Measurements from ENCODE around the gene EFL1.

The EFL1 gene

GRCh38 chr15:82111918-82112317 lies 150.6 kb downstream of the EFL1 start:
- H3K4me1 ChIP-seq: no peaks in the 10 kb centered on the region
- H3K9me3 ChIP-seq: no peaks in the 10 kb centered on the region
- no peak for DNase-seq
- intact Hi-C loops (cut with DNase I; ENCODE audit: low total_unique reads): no loop called here
- no peak overlapping the region for H3K4me3 ChIP-seq
- H3K27me3 ChIP-seq: no peaks in the 10 kb centered on the region
- no peak overlapping the region for H3K27ac ChIP-seq
- no peaks in the 10 kb centered on the region for H3K36me3 ChIP-seq
- TF ChIP-seq CTCF (IDR thresholded peaks at IDR 0.05): no peak

- no peaks in the 10 kb centered on the region for H3K9me3 ChIP-seq
- H3K27me3 ChIP-seq: no peaks in the 10 kb centered on the region
- H3K4me1 ChIP-seq: no peaks in the 10 kb centered on the region
- H3K36me3 ChIP-seq: no peaks in the 10 kb centered on the region
- DNase-seq: peak in 1 of 2 donors; percentile 6
- no peak overlapping the region for H3K27ac ChIP-seq
- no peak overlapping the region for H3K4me3 ChIP-seq
- TF ChIP-seq CTCF (IDR thresholded peaks at IDR 0.05): no peak
- intact Hi-C loops (cut with DNase I; ENCODE audit: low total_unique reads): no loop called here
Observed at GRCh38 chr15:82110144-82110543, 152.4 kb downstream of the EFL1 start.

- Histone ChIP-seq H3K9me3 (no peaks in the 10 kb centered on the region), H3K27me3 (no peaks in the 10 kb centered on the region), H3K36me3 (no peaks in the 10 kb centered on the region), H3K4me3 (no peak overlapping the region), H3K27ac (no peak overlapping the region), H3K4me1 (no peaks in the 10 kb centered on the region)
- peak in 1 of 2 donors; percentile 32 for DNase-seq
- TF ChIP-seq CTCF (IDR thresholded peaks at IDR 0.05): peak; percentile 43 to 50
- intact Hi-C loops (cut with DNase I; ENCODE audit: low total_unique reads): no loop called here
Observed at GRCh38 chr15:82108489-82109078, 153.9 kb downstream of the EFL1 start.

- Histone ChIP-seq H3K36me3 (no peaks in the 10 kb centered on the region), H3K4me1 (no peaks in the 10 kb centered on the region), H3K9me3 (no peaks in the 10 kb centered on the region), H3K4me3 (no peak overlapping the region), H3K27me3 (no peaks in the 10 kb centered on the region), H3K27ac (no peak overlapping the region)
- intact Hi-C loops (cut with DNase I; ENCODE audit: low total_unique reads): no loop called here
- no peak for TF ChIP-seq CTCF (IDR thresholded peaks at IDR 0.05)
- no peak for DNase-seq
Observed at GRCh38 chr15:82106679-82107078, 155.9 kb downstream of the EFL1 start.

- H3K27me3 ChIP-seq: no peaks in the 10 kb centered on the region
- H3K27ac ChIP-seq: no peak overlapping the region
- no peak for DNase-seq
- no peaks in the 10 kb centered on the region for H3K4me1 ChIP-seq
- TF ChIP-seq CTCF (IDR thresholded peaks at IDR 0.05): no peak
- no peaks in the 10 kb centered on the region for H3K9me3 ChIP-seq
- H3K4me3 ChIP-seq: no peak overlapping the region
- intact Hi-C loops (cut with DNase I; ENCODE audit: low total_unique reads): no loop called here
- H3K36me3 ChIP-seq: no peaks in the 10 kb centered on the region
Observed at GRCh38 chr15:82105451-82106215, 156.9 kb downstream of the EFL1 start.
